AG09319 (cell line): ENCODE results near the gene LRRC27.

Experiments used
- DNase-seq: peaks from one replicate; pipeline ENCODE4 v3.0.0-alpha.2; 2010; ENCODE audit warnings: low read depth; ENCODE audit errors: extremely low read depth
- TF ChIP-seq, protein P1 (sequence below): IDR thresholded peaks from 2 replicates; pipeline ENCODE4 v1.5.1; 2011; ENCODE audit warnings: low read depth, mild to moderate bottlenecking, inconsistent platforms, low read length, moderate library complexity

Gene LRRC27

DNA sequence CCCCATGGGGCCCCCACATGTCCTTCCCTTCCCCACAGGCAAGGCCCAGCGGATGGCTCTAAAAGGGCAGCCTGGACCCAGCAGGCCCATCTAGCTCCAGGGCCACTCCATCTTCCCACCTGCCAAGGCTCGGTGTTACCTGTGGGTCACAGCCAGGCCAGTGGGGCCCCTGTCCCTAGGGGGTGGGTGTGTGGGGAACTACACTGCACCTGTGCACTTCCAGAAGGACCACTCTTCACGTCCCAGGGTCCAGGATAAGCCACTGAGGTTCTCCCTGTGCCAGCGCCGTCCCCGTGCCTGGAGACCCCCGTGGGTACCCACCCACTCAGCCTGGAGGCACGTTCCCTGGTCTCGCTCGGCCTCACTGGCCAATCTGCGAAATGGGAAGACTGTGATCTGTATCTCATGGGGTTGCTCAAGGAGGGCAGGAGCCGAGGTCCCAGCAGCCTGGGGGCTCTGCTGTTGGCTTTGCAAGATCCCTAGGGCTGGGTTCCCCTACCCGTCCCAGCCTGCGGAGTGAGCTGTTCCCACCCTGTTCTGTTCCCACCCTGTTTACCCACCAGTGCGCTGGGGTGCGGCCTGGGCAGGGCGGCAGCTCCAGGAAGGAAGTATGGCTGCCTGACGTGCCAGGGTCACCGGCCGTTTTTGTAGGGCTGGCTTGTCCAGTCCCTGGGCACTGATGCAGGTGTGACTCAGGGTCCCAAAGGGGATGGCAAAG, 69.6 kb downstream of the LRRC27 start:
- DNase-seq = no peak
- TF ChIP-seq, protein P1, sequence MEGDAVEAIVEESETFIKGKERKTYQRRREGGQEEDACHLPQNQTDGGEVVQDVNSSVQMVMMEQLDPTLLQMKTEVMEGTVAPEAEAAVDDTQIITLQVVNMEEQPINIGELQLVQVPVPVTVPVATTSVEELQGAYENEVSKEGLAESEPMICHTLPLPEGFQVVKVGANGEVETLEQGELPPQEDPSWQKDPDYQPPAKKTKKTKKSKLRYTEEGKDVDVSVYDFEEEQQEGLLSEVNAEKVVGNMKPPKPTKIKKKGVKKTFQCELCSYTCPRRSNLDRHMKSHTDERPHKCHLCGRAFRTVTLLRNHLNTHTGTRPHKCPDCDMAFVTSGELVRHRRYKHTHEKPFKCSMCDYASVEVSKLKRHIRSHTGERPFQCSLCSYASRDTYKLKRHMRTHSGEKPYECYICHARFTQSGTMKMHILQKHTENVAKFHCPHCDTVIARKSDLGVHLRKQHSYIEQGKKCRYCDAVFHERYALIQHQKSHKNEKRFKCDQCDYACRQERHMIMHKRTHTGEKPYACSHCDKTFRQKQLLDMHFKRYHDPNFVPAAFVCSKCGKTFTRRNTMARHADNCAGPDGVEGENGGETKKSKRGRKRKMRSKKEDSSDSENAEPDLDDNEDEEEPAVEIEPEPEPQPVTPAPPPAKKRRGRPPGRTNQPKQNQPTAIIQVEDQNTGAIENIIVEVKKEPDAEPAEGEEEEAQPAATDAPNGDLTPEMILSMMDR = no peak

DNA sequence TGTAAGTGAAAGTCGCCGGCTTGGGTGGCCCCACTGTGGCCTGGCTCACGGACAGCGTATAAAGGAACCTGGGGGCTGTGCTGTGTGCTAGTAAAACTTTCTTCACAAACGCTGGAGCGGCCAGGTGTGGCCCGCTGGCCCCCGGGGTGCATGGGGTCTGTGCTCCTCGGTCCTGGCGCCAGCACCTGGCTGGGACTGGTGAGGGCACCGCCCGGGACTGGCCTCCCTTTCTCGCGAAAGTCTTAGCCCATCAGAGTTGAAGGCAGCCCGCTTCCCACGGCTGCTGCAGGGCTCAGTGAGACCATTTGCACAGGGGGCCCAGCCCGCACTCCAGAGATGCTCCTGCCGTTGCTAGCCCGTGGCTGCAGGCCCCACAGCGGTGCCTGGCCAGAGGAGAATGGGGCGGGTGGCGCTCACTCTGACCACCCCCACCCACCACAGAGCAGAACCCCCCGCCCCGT, 70.8 kb downstream of the LRRC27 start:
- TF ChIP-seq, protein P1 = no peak
- no peak for DNase-seq

DNA sequence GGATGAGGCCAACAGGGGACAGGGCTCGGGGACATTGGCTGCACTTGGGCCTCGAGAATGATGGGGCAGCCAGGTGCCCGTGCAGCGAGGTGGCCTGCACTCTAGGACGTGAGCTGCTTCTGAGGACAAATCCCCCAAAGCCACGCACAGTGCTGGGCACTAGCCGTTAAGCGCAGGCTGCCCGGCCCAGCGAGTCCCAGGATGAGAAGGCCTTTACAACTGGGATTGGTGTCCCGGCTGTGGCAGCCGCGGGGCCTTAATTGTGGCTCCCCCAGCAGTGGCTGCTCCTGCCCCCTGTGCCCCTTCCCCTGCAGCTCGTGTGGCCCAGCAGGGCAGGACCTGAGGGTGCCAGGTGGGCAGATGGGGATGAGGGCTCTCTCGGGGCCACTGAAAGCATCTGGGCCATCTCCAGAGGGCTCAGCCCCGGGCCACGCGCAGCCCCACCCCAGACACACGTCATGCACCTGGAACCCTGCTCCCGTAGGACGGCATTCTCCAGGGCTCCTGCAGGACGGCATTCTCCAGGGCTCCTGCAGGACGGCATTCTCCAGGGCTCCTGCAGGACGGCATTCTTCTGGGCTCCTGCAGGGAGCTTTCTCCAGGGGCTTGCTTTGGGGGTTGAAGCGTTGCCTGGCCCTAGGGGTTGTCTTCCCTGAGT, 71.6 kb downstream of the LRRC27 start:
- TF ChIP-seq, protein P1 = no peak
- DNase-seq = no peak

DNA sequence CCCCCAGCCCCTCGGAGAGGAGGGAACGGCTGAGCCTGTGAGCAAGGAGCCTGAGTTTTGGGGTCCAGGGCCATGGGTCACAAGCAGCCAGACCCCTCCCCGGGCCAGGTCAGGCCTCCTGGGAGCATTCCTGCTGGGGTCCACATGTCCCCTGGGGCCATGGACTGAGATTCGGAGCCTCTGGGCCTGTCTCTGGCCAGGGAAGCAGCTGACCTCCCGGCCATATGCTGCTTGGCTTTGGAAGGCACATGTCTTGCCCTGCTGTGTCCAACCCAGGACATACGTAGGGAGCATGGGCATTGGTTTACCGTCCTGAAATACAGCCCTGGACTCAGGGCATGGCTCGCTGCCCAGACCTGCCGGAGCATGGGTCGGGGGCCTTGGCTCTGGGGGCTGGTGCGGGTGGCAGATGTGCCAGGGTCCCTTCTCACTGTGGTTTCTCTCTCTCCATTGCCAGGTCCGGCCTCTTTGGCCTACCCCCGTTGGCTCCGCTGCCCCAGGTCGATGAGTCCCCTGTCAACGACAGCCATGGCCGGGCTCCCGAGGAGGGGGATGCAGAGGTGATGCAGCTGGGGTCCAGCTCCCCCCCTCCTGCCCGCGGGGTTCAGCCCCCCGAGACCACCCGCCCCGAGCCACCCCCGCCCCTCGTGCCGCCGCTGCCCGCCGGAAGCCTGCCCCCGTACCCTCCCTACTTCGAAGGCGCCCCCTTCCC, 72.3 kb downstream of the LRRC27 start:
- TF ChIP-seq, protein P1 = no peak
- no peak for DNase-seq

DNA sequence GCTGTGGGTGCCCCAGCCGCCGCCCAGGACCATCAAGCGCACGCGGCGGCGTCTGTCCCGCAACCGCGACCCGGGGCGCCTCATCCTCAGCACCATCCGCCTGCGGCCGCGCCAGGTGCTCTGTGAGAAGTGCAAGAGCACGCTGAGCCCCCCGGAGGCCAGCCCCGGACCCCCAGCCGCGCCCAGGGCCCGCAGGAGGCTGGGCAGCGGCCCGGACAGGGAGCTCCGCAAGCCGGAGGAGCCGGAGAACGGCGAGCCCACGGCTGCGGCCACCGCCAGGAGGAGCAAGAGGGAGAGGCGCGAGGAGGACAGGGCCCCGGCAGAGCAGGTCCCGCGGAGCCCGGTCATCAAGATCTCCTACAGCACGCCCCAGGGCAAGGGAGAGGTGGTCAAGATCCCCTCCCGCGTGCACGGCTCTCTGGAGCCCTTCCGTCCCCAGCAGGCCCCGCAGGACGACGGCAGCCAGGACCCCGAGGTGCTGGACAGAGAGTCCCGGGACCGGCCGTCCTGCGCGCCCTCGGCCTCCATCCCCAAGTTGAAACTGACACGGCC, 73.0 kb downstream of the LRRC27 start:
- no peak for DNase-seq
- TF ChIP-seq, protein P1 = no peak

DNA sequence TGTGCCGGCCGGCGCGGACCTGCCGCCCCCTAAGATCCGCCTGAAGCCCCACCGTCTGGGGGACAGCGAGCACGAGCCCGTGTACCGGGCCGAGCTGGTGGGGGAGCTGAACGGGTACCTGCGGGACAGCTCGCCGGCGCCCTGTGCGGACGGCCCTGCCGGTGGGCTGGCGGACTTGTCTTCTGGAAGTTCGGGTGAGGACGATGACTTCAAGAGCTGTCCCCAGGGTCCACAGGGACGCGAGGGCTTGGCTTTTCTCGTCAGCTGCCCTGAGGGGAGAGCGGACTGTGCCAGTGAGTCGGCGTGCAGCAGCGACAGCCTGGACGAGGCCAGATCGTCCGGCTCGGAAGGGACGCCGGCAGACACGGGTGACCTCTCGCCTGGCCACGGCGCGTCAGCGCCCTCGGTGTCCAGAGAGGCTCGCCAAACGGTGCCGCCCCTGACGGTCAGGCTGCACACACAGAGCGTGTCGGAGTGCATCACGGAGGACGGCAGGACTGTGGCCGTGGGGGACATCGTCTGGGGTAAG, 73.5 kb downstream of the LRRC27 start:
- no peak for DNase-seq
- TF ChIP-seq, protein P1 = no peak

DNA sequence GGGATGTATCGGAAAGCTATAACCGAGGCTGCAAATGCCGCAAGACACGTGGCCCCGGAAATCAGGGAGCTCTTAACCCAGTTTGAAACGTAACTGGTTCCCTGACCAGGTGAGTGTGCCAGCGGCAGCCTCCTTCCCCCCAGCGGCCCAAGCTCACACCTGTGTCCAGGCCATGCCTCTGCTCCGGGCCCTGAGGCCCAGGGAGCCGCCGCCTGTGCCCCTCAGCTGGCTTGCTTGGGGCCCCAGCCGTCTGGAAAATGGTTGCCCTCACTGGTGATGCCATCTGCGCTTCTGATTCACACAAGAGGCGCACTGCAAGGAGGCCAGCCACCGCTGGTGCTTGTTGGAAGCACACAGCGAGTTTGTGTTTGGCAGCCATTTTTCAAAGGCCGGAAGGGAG, 74.2 kb downstream of the LRRC27 start:
- DNase-seq = no peak
- TF ChIP-seq, protein P1 = no peak
